ENCODE measurements around the gene ITPKB.
"Not testable (repeated sequence)": the region's sequence is repeated elsewhere in the genome, so short reads cannot be mapped to it uniquely, and the experiment has no call there.

The ITPKB gene

DNA sequence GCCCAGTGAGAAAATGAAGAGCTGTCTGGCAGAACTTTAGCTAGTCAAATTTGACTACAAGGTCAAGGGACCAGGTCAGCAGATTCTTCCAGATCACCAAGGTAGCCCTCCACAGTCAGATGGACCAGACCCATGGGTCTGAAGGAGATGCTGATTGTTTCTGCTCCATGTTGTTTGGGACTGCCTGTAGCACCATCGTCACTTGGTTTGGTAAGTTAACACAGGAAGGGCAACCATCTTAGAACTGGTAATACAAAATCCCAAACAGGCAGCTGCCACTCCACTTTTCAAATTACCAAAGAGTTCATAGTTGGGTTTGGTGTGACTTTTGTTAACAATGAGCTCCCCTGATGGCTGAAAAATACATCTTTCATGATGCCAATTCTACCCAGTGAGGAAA lies 9.0 kb downstream of the ITPKB start:
- no peak for DNase-seq

DNA sequence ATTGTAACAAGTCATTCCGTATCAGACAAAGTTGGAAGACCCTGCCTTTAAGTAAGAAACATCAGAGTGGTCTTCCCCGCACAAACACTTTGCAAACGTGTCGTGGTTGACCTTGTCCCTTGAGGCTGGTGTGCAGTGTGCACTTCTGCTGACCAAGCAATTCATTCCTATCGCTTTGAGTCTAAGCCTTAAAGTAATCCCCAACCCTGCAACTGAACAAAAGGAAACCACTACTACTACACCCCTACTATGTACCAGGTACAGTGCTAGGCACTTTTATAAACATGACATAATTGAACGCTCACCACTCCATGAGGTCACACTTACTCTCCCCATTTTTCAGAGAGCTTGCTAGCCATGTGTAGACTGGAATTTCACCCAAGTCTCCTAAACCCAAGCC lies 10.6 kb downstream of the ITPKB start:
- DNase-seq = no peak

DNA sequence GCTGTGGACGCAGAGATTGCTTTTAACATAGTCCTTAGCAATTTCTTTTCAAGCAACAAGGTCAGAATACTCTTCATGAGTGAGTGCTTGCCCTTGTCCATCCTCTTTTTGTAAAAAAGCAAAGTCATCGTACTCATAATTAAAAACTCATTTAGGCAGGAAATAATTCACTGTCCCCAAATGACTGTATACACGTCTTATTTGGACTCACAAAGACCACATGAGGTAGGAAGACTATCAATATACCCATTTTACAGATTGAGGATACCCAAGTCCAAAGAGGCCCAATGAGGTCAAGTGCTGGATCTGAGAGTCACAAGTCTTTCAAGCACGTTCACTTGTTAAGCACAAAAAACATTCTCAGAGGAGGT lies 13.2 kb downstream of the ITPKB start:
- no peak for DNase-seq

DNA sequence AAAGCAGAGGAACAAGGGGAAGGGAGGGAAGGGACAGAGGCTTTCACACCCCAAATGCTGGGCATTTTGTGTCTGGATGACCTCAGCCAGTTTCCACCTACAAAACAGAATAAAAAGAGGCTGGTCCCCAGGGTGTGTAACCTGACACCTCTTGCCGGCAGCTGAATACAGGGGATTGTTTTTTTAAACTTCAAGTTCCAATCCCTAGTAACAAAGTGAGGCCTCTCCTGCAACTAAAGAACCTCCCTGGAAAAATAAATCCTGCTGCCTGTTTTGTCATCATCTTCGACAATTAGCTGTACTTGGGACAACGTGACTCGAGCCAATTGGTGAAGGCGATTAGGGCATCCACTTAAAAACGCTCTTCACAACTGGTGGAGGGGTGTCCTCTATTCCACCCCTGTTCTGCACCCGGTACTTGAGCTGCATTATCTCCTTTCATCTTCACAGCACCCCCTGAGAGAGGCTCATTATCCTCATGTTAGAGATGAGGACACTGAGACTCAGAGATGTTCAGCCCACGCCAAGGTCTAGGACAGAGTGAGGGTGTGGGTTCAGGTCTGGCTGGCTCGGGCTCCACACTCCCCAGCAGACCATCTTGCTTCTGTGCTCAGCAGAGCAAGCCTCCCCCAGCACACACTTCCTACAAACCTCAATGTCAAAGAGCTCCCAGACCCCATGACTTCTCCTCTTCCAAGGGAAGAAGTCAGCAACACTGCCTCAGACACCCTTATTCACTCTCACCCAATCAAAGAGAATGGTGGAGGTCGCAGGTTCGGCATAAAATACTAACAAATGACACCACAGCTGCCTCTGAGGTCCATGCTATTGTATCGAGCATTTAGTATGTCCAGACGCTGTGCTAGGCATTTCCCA lies 15.2 kb downstream of the ITPKB start:
- DNase-seq = peak; percentile 72

DNA sequence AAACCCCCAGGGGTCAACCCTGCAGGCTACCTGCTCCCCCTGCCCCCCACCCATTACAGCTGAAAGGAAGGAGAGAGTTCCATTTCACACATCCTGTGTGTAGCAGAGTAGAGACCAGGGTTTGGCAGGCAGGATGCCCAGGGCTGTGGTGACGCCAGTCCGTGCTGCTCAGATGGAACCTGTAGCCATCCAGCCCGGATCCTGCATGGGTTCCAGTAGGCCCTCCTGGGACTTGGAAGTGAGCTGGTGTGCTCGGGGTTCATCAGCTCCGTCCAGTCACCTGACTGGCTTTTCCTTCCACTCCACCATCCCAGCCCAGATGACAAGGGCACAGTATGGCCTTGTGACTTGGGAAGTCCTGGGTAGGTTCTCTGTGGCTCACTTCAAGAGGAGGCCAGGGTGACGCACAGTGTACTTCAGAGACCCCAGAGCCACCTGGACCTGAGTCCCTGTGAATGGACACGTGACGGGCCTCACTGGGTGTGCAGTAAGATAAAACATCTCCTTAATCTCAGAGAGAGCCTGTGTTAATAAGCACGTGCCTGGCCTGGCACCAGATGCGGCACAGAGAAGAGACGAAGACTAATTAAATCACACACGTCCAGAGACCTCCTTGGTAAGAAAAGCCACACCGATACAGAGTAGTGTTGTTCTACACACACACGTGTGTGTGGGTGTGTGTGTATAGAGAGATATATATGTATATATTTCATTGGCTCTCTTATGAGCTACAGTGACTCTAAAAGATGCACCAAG lies 16.0 kb downstream of the ITPKB start:
- DNase-seq = no peak

DNA sequence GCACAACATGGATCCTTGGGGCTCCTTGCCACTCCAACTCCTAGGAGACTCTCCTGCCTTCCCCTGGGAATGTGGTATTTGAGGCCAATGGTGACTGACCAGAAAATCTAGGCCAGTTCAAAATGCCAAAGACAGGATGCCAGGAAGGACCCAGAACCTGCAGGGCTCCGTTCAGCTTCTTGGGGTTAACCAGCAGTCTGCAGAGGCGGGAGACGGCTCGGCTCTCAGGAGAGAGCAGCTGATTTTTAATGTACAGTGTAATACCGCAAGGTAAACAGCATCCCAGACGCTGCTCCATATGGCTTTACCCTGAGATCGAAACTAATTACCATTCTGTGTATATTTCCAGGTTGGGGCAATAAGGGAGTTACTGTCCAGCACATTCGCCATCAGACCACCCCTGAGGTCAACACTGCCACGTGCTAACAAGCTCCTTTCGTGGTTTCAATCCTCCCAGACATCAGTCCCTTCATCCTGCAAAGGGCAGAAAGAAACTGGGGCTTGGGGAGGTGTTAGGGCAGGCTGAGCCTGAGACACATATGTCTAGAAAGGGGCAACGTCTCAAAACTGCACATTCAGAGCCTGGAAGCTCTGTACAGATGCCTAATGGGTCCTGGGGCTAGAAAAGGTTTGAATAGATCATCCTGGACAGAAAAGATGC lies 16.7 kb downstream of the ITPKB start:
- no peak for DNase-seq

DNA sequence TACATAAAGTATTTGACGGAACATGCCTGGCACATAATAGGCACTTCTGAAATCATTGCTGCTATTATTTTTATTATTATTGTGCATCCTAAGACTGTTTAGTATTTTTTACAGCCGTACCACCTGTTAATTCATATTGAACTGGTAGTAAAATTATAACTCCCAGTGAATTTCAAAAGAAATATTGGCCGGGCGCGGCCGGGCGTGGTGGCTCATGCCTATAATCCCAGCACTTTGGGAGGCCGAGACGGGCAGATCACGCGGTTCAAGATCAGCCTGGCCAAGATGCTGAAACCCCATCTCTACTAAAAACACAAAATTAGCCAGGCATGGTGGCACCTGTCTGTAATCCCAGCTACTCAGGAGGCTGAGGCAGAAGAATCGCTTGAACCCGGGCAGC lies 18.5 kb downstream of the ITPKB start:
- not testable (repeated sequence) for DNase-seq

DNA sequence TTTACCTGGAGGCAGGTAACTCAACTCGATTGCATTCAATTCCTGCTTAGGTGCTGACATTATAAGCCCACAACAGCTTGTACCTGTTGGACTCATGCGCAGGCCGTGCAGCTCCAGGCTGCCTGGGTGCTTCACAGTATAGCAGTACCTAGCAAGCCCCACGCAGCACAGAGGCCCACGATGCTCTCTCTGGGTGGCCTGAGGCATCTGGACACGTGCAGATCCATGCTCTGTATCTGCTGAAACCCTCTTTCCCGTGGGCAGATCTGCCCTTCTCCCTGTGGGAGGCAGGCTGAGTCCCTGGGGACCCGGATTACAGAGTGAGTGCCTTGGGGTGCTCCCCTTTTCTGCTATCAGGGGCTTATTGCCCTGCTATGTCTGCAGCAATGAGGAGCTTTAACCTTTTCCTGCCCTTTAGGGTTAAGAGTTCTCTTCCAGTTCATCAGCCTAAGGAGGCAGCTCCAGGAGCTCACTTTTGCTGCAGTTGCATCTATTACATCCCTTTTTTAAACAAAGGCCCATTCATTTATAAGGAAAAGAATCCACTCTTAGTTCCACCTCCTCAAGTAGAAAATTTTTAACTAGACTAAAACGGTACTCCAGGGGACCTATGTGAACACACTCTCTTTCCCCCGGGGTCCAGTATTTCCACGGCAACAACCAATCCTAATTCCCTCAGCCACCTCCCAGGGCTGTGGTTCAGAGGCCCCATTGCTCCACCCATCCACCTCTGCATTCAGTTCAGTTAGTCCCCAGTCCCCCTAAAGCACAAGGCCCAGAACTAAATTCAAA lies 19.3 kb downstream of the ITPKB start:
- no peak for DNase-seq

DNA sequence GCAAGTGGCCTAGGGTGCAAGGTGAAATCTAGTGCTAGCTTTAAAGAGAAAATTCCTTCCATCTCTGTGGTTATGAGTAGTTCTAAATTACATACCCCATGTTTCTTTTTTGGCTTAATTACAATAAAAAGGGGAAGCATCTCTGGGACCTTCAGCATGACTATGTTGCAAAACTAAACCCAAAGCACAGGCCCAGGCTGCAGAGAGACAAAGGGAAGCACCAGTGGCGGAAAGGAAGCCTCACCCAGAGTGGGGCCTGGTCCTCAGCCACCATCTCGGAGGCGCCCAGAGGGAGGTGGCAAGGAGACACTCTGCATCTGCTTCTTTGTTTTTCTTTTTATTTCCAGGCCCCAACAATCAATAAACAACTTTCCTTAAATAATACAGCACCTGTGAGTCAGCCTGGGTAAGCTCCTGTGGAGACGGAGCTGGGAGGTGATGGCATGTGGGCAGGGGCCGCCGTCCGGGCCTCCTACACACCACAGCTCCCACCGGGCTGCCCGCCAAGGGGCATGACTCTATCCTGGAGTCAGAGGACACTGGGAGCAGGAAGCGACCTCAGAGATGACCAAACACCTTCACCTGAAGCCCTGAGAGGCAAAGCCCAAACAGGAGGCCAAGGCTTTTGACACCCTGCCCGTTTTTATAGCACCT lies 21.7 kb downstream of the ITPKB start:
- no peak for DNase-seq

DNA sequence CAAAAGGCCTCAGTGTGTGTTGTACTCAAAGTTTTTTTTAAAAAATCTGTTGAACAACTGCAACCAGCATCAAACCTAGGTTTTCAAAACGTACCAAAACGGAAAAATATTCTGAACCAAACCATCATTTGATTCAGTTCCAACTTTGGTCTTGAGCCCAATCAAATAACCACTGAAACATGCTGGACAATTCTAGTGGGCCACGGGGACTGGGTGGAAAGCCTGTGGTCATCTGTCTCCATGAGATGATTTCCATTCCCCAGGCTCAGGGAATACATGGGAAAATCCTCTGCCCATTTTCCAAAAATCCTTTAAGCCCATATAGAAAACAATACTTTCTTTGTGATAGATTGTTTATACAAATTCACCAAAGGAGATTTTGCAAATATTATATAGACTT lies 22.5 kb downstream of the ITPKB start:
- DNase-seq = no peak

DNA sequence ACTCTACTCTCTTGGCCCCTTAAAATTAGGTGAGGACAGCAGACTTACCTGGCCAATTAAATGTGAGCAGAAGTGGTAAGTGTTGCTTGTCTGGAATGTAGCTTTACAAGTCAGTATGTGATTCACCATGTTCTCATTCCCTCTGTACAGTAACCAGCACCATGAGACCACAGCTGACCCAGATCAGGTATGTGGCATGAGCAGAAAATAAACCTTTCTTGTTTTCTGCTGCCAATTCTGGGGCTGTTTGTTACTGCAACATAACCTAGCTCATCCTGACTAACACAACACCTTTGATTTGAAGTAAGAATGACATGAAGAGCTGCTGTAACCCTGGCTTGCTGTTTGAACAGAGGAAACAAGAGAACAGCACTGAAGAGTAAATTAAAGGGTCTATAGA lies 24.9 kb downstream of the ITPKB start:
- no peak for DNase-seq

DNA sequence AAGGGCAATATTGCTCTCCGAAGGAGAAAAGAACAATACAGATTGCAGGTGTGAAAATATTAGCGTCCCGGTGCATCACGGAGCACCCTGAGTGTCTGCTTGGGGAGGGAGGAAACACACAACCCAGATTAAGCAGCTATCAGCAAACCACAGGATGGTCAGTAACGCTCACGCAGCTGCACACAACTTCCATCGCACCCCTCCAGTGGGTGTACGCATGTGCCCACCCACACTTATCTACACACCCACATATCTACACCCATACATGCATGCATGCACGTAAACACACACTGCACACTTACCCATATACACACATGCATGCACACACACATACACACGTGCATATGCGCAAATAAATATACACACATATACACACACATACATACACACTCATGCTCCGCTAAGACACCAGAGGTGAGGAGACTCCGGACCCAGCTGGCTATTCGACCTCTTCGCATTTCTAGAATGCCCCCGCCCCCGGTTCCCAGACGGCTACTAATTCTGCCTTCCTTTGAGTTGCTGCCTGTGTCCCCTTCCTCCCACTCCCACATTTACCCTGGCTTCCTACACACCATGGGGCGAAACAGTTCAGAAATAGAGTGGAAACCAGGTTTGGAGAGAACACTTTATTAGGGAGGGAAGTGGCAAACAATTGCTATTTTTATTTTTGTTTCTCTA lies 26.2 kb downstream of the ITPKB start:
- DNase-seq = no peak

DNA sequence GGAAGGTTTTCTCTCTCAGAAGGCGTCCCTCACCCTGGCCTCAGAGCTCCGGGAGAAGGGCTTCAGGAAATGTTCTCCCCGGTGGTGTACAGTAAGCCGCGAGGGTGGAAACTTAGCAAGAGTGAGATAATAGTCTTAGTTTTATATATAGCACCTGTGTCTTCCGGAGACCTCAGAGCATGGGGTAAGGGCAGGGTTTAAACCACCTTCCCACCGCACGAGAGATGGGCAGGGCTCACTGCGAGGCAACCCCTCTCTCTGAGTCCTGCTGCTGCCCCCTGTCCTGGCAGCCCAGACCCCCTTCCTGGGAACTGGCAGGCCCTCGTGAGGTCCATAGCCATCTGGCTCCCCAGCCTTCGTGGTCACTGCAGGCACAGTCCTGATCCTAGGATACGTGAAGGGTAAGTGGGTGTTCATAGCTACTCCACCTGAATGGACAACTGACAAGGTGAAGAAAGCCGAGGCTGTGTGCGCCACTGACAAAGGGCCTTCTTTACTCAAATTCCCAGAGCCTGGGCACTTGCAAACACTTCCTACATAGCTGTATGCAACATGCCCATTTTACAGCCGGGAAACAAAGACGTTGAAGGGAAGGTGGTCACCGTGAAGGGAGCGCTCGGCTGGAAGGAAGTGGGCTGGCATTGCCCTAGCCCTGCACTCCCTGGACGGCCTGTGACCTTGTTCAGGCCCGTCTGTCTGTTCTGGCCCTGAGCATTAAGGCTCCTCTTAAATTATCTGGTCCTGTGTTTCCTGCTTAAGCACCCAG lies 26.9 kb downstream of the ITPKB start:
- no peak for DNase-seq

DNA sequence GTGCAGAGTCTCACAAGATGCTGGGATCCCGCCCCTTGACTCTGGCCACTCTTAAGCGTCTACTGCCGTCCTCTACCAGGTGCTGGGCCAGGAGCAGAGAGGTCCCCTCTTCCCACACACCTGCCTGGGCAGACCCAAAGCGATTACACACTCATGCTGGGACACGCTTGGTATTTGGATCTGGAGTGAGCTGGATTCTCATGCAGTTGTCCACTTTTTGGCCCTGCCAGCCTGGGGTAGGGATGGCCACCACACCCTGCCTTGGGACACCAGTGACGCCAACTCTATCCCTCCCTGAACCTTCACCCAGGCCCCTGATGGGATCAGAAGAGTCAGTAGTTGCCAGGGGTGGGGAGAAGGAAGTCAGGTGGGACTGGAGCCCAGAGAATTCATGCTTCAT lies 28.6 kb downstream of the ITPKB start:
- no peak for DNase-seq

DNA sequence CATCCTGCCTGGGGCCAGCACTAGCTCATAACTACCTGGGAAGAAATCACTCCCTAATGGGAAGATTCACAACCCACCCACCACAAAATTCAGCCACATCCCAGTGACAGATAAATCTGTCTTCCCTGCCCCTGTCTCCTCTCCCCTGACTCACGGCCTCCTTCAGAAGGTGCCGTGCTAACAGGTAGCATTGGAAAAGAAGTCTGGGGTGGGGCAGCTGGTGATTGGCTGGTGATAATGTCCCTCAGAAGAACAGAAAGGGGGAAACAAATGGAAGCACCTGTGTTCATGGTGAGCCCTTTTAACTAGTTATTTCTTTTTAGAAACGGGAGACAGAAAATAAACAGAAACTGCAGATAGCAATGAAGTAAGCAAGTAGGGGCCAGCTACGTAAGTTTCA lies 29.1 kb downstream of the ITPKB start:
- no peak for DNase-seq

DNA sequence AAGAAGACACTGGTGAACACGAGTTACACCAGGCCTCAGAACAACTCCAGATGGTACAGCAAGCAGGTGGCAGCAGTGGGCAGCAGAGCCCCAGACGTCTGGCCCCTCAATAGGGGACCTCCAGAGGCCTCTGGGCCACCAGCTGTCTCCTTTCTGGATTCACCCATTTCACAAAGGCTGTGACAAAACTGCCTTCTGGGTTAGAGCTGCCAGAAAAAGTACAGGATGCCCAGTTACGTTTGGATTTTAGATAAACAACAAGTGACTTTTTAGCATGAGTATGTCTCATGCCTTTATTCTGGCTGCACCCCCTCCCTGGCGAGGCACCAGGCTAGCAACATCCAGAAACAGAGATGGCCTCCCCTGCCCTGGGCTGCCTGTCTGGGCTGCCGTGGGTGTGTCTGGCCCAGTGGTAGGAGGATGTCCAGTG lies 30.1 kb downstream of the ITPKB start:
- no peak for DNase-seq

DNA sequence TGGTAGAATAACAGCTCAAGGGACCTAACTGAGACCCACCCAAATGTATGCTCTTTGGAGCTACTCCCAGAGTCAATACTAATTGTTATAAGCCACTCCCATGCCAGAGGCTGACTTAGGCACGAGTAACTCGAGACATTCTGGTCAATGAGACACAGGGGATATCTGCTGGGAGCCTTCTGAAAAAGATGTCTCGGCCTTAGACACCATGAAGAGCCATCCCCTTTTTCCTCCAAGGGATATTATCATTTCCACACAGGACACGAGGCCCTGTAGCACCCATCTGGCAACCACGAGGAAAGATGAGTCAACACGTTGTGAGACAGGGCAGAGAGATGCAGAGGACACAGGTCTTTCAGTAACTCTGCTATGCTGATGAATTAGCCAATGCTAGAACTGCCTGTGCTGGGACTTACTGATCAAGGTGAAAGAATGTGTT lies 30.7 kb downstream of the ITPKB start:
- DNase-seq = no peak

DNA sequence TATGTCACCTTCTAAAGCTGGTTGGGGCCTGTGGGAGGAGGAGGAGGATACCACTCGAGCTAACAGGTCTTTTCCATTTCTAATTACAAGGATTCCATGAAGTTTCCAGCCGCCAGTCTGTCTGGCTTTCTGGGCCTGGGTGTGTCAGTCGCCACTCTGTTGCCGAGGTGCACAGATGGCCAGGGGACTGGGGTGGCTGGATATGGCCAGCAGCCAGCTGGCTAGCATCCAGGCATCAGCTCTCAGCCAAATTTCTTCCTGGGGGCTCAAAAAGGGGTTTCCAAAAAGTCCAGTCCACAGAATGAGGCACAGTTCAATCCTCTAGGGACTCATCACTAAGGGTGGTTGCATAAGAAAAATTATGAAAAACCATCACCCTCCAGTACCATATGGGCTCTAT lies 32.4 kb downstream of the ITPKB start:
- no peak for DNase-seq

DNA sequence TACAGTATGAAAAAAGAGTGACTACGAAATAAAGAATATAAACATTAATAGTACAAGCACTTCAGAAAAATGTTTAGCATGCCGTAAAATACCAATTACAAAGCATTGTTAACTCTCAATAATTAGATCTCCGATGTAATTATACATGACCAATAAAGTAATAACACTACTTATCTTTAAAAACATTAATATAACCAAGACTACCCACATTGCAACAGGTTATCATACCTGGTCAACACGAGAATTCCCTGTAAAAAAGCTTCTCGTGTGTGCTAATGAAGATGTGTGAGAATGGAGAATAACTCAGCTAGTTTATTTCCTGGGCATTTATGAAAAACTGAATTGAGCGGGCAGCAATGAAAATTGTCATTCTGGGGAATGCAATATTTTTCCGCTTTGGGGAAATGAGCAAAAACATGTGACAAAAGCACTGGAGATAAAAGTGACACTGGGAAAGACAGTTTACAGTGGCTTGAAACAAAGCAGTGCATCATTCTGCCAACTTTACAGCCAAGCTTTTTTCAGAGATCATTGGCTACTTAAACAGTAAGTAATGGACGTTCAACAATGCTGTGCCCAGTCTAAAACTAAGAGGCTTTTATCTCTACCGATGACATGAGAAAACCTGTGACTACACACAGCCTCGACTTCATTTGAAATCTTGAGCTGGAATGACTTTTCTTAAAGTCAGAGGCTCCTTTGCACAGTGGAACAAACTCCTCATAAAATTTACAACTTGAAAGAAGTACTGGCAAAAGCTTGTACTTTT lies 34.7 kb downstream of the ITPKB start:
- DNase-seq = no peak
